ENCODE data around the gene GLDN. TPM values are rescaled to one million over a fixed set of nuclear protein-coding genes. Genes with fewer than 3 reads are reported as not detected.

The GLDN gene
- total and polyA plus RNA-seq, 2 of the 8 experiments (the other 6 are each of a cell fraction or from before 2014, with no cell fraction given), result 0.24 to 0.50 TPM

- no peak overlapping the region for H3K14ac ChIP-seq (ENCODE audit: insufficient read length)
- no peak overlapping the region for H3K23ac ChIP-seq (ENCODE audit: insufficient read length)
- no peaks in the 10 kb centered on the region for H3K79me1 ChIP-seq (ENCODE audit: low read depth, low read length)
- no peak for FAIRE-seq
- H2BK12ac ChIP-seq (ENCODE audit: low read depth, low read length), result no peak overlapping the region
- no peak overlapping the region for H2BK5ac ChIP-seq (ENCODE audit: low read depth, low read length)
- H4K5ac ChIP-seq (ENCODE audit: insufficient read length, low read depth, low read length), result no peak overlapping the region
- H4K20me1 ChIP-seq (replicated peaks in 1 of 2; ENCODE audit: control insufficient read depth in 1 of 2, insufficient read depth in 2 of 2, low read length in 2 of 2), result no peaks in the 10 kb centered on the region
- CTCF ChIA-PET (ENCODE audit: partially characterized antibody), result interaction anchor here (1.1 to 10.6 kb wide), 12 partner anchors 7 to 213 kb away, joined by 3 to 263 read pairs (median 5); no protein-coding TSS in a partner anchor
- H3K9me3 ChIP-seq (ENCODE audit: insufficient read depth in 2 of 2, low read depth in 1 of 2, low read length in 1 of 2), result 0 out of 4 replicates have a peak, but pooled peaks cover 0 to 2% of the 10 kb centered on the region in 2 experiments
- POLR2A ChIA-PET (ENCODE audit: partially characterized antibody), result no interaction called here
- no peaks in the 10 kb centered on the region for H3K4me1 ChIP-seq (replicated peaks in 1 of 4; ENCODE audit: control insufficient read depth in 3 of 4, insufficient read depth in 4 of 4, low read length in 3 of 4)
- no peak overlapping the region for H3K27ac ChIP-seq (ENCODE audit: low read depth, low read length)
- no peak overlapping the region for H2AFZ ChIP-seq (ENCODE audit: low read length)
- no peak overlapping the region for H2AK5ac ChIP-seq (ENCODE audit: low read depth, low read length)
- H3K9ac ChIP-seq (replicated peaks in 1 of 4; ENCODE audit: extremely low read depth in 1 of 4, low read depth in 3 of 4, low read length in 3 of 4), result no peak overlapping the region
- no peak overlapping the region for H4K8ac ChIP-seq (ENCODE audit: extremely low read depth, insufficient read depth, low read length)
- no peak overlapping the region for H3K56ac ChIP-seq (replicated peaks; ENCODE audit: insufficient read length, low read depth, low read length)
- TF ChIP-seq RBBP5 (IDR thresholded peaks at IDR 0.05; ENCODE audit: borderline replicate concordance, low read depth, low read length), result no peak
- no peak for TF ChIP-seq EP300 (IDR thresholded peaks at IDR 0.05; ENCODE audit: borderline replicate concordance in 1 of 2, low read depth in 2 of 2, low read length in 2 of 2)
- no peak for TF ChIP-seq USF2 (IDR thresholded peaks at IDR 0.05; ENCODE audit: low read length)
- TF ChIP-seq RXRA (IDR thresholded peaks at IDR 0.05; ENCODE audit: insufficient read depth, low read depth, low read length), result no peak
- no peak for TF ChIP-seq GTF2F1 (IDR thresholded peaks at IDR 0.05; ENCODE audit: borderline replicate concordance, low read depth, low read length)
- no peak for TF ChIP-seq PHF8 (conservative IDR thresholded peaks at IDR 0.05; ENCODE audit: low read depth, low read length)
- TF ChIP-seq CEBPB (IDR thresholded peaks at IDR 0.05; ENCODE audit: low read depth, low read length), result no peak
- TF ChIP-seq JUN (IDR thresholded peaks at IDR 0.05; ENCODE audit: low read depth, low read length), result no peak
- TF ChIP-seq EZH2 (IDR thresholded peaks at IDR 0.05; ENCODE audit: low read depth, low read length, severe bottlenecking), result no peak
- no peak for TF ChIP-seq SIX5 (IDR thresholded peaks at IDR 0.05; ENCODE audit: low read depth, low read length)
- no peak overlapping the region for H3K4me3 ChIP-seq (ENCODE audit: extremely low read depth in 1 of 4, insufficient read depth in 2 of 4, low read depth in 3 of 4, low read length in 4 of 4)
- H3K18ac ChIP-seq (ENCODE audit: extremely low read depth, low read length), result no peak overlapping the region
- DNase-seq (ENCODE audit: low read depth in 1 of 2, low spot score in 2 of 2), result no peak
- no peaks in the 10 kb centered on the region for H3K27me3 ChIP-seq (replicated peaks in 1 of 4; ENCODE audit: control insufficient read depth in 3 of 4, extremely low read depth in 1 of 4, insufficient read depth in 3 of 4, low read length in 3 of 4)
- no peaks in the 10 kb centered on the region for H3K36me3 ChIP-seq (ENCODE audit: control insufficient read depth in 2 of 4, insufficient read depth in 4 of 4, low read length in 3 of 4)
- H2BK15ac ChIP-seq (ENCODE audit: low read length), result no peak overlapping the region
- H3K4me2 ChIP-seq (ENCODE audit: insufficient read depth in 1 of 2, low read depth in 2 of 2, low read length in 2 of 2), result no peak overlapping the region
- H3K23me2 ChIP-seq (ENCODE audit: low read depth, low read length), result no peaks in the 10 kb centered on the region
- no peaks in the 10 kb centered on the region for H3K79me2 ChIP-seq (ENCODE audit: control insufficient read depth in 1 of 2, insufficient read depth in 2 of 2, low read length in 2 of 2)
- H3K4ac ChIP-seq (replicated peaks; ENCODE audit: insufficient read length, low read depth, low read length), result no peak overlapping the region
- no peak overlapping the region for H2BK20ac ChIP-seq (ENCODE audit: low read length)
- no peak overlapping the region for H2BK120ac ChIP-seq (replicated peaks; ENCODE audit: low read depth, low read length)
- 90% methylated on average over 15 of the region's 15 CpGs; no CpG with 5 or more reads in 1 of the 2 experiments for WGBS, 2 experiments (ENCODE audit: extremely low coverage in 1 of 2, insufficient coverage in 1 of 2, insufficient read length in 1 of 2, insufficient replicate concordance in 2 of 2, low coverage in 1 of 2, low lambda C conversion rate in 2 of 2, missing lambda C conversion rate in 1 of 2)
- no peak overlapping the region for H4K91ac ChIP-seq (replicated peaks; ENCODE audit: insufficient read length, low read length)
Observed at GRCh38 chr15:51377038-51377786, 35.8 kb downstream of the GLDN start.
